Measurements from ENCODE around the gene CACNG3. TPM values are rescaled to one million over a fixed set of nuclear protein-coding genes. Genes with fewer than 3 reads are reported as not detected.
"Not testable (repeated sequence)": the region's sequence is repeated elsewhere in the genome, so short reads cannot be mapped to it uniquely, and the experiment has no call there.

CACNG3 gene
- total and polyA plus RNA-seq, 12 donors: 0.55 to 1.6 (median 1.2) TPM; not detected in 6

GRCh38 chr16:24332178-24332577, 76.0 kb downstream of the CACNG3 start:
- no peaks in the 10 kb centered on the region for H3K36me3 ChIP-seq (replicated peaks in 1 of 2)
- no peaks in the 10 kb centered on the region for H3K27me3 ChIP-seq
- H3K27ac ChIP-seq: no peak overlapping the region
- 69 to 78% (median 71%) methylated on average over 3 of the region's 3 CpGs for WGBS, 4 donors
- intact Hi-C loops (cut with DNase I): no loop called here
- no peaks in the 10 kb centered on the region for H3K4me1 ChIP-seq (replicated peaks in 1 of 2)
- H3K9me3 ChIP-seq (replicated peaks in 1 of 3): no peaks in the 10 kb centered on the region
- TF ChIP-seq CTCF (IDR thresholded peaks at IDR 0.05): no peak
- TF ChIP-seq POLR2A (IDR thresholded peaks at IDR 0.05): no peak
- no peak overlapping the region for H3K4me3 ChIP-seq
- no peak for DNase-seq

GRCh38 chr16:24332582-24333090, 76.5 kb downstream of the CACNG3 start:
- WGBS, 4 donors: 67 to 74% (median 71%) methylated on average over 10 of the region's 10 CpGs
- TF ChIP-seq CTCF (IDR thresholded peaks at IDR 0.05): no peak
- TF ChIP-seq POLR2A (IDR thresholded peaks at IDR 0.05): no peak
- no peaks in the 10 kb centered on the region for H3K9me3 ChIP-seq (replicated peaks in 1 of 3)

GRCh38 chr16:24336491-24336890, 80.4 kb downstream of the CACNG3 start:
- H3K27me3 ChIP-seq: no peaks in the 10 kb centered on the region
- H3K27ac ChIP-seq: no peak overlapping the region
- no peak overlapping the region for H3K4me3 ChIP-seq
- H3K36me3 ChIP-seq (replicated peaks in 1 of 2): no peaks in the 10 kb centered on the region
- TF ChIP-seq CTCF (IDR thresholded peaks at IDR 0.05): no peak
- no peak for TF ChIP-seq POLR2A (IDR thresholded peaks at IDR 0.05)
- WGBS, 4 donors: 71 to 86% (median 74%) methylated on average over 3 of the region's 3 CpGs
- H3K9me3 ChIP-seq (replicated peaks in 1 of 3): no peaks in the 10 kb centered on the region
- DNase-seq: no peak
- intact Hi-C loops (cut with DNase I): no loop called here
- no peaks in the 10 kb centered on the region for H3K4me1 ChIP-seq (replicated peaks in 1 of 2)

More at GRCh38 chr16:24332582-24333090, 76.5 kb downstream of the CACNG3 start:
- no peaks in the 10 kb centered on the region for H3K36me3 ChIP-seq (replicated peaks in 1 of 2)
- H3K27me3 ChIP-seq: no peaks in the 10 kb centered on the region
- H3K4me1 ChIP-seq (replicated peaks in 1 of 2): no peaks in the 10 kb centered on the region
- H3K27ac ChIP-seq: no peak overlapping the region
- intact Hi-C loops (cut with DNase I): no loop called here
- DNase-seq: no peak
- H3K4me3 ChIP-seq: no peak overlapping the region

GRCh38 chr16:24337013-24337412, 80.9 kb downstream of the CACNG3 start:
- Histone ChIP-seq H3K4me1 (replicated peaks in 1 of 2) (no peaks in the 10 kb centered on the region), H3K4me3 (no peak overlapping the region), H3K27me3 (no peaks in the 10 kb centered on the region), H3K36me3 (replicated peaks in 1 of 2) (no peaks in the 10 kb centered on the region), H3K27ac (no peak overlapping the region), H3K9me3 (replicated peaks in 1 of 3) (no peaks in the 10 kb centered on the region)
- no peak for DNase-seq
- 71 to 79% (median 75%) methylated on average over 3 to 4 of the region's 4 CpGs for WGBS, 4 donors
- intact Hi-C loops (cut with DNase I): no loop called here
- no peak for TF ChIP-seq CTCF (IDR thresholded peaks at IDR 0.05)
- no peak for TF ChIP-seq POLR2A (IDR thresholded peaks at IDR 0.05)

GRCh38 chr16:24343829-24344228, 87.7 kb downstream of the CACNG3 start:
- H3K27me3 ChIP-seq; intact Hi-C loops (cut with DNase I); H3K36me3 ChIP-seq (replicated peaks in 1 of 2); H3K9me3 ChIP-seq (replicated peaks in 1 of 3); H3K4me3 ChIP-seq; H3K27ac ChIP-seq; H3K4me1 ChIP-seq (replicated peaks in 1 of 2); DNase-seq: not testable (repeated sequence)
- 68 to 83% (median 76%) methylated on average over 11 of the region's 11 CpGs for WGBS, 4 donors

Data from adrenal gland (tissue), 12 donors.